Measurements from ENCODE around the gene CHN2.
A peak's percentile ranks its signal among the peaks of the same experiment; 100 is the strongest.
"Not testable (repeated sequence)": the region's sequence is repeated elsewhere in the genome, so short reads cannot be mapped to it uniquely, and the experiment has no call there.

The CHN2 gene

GRCh38 chr7:29511337-29511736 is 316.8 kb downstream of the CHN2 start:
- Histone ChIP-seq H3K36me3 (ENCODE audit: control insufficient read depth in 4 of 4, insufficient read depth in 4 of 4, low read length in 3 of 4) (peaks cover 0 to 12% (median 0%) of the 10 kb centered on the region in 4 experiments), H3K9me3 (ENCODE audit: control extremely low read depth in 1 of 5, control insufficient read depth in 4 of 5, insufficient read depth in 2 of 5, low read depth in 1 of 5, low read length in 4 of 5) (no peaks in the 10 kb centered on the region), H3K4me3 (ENCODE audit: control insufficient read depth in 1 of 7, extremely low read depth in 1 of 7, insufficient read depth in 4 of 7, low read depth in 2 of 7, low read length in 6 of 7) (no peak overlapping the region), H3K27me3 (replicated peaks in 2 of 5; ENCODE audit: control insufficient read depth in 4 of 5, insufficient read depth in 5 of 5, low read length in 4 of 5) (no peaks in the 10 kb centered on the region), H3K4me1 (ENCODE audit: control extremely low read depth in 1 of 4, control insufficient read depth in 4 of 4, insufficient read depth in 4 of 4, low read length in 3 of 4) (no peaks in the 10 kb centered on the region), H3K27ac (ENCODE audit: insufficient read depth in 1 of 2, low read depth in 1 of 2, low read length in 2 of 2, poor library complexity in 1 of 2, severe bottlenecking in 2 of 2) (no peak overlapping the region)
- WGBS (ENCODE audit: insufficient coverage), result no CpG with 5 or more reads among the region's 1 CpG
- ChIA-PET POLR2A (no interaction called here), CTCF (no interaction called here)
- DNase-seq, result peak in 2 of 3 donors; percentile 20 to 28

- no peak for DNase-seq
- Histone ChIP-seq H3K36me3 (ENCODE audit: control insufficient read depth in 4 of 4, insufficient read depth in 4 of 4, low read length in 3 of 4) (peaks cover 0 to 12% (median 0%) of the 10 kb centered on the region in 4 experiments), H3K4me3 (ENCODE audit: control insufficient read depth in 1 of 7, extremely low read depth in 1 of 7, insufficient read depth in 4 of 7, low read depth in 2 of 7, low read length in 6 of 7) (no peak overlapping the region), H3K9me3 (ENCODE audit: control extremely low read depth in 1 of 5, control insufficient read depth in 4 of 5, insufficient read depth in 2 of 5, low read depth in 1 of 5, low read length in 4 of 5) (no peaks in the 10 kb centered on the region), H3K27ac (ENCODE audit: insufficient read depth in 1 of 2, low read depth in 1 of 2, low read length in 2 of 2, poor library complexity in 1 of 2, severe bottlenecking in 2 of 2) (no peak overlapping the region), H3K27me3 (replicated peaks in 2 of 5; ENCODE audit: control insufficient read depth in 4 of 5, insufficient read depth in 5 of 5, low read length in 4 of 5) (no peaks in the 10 kb centered on the region), H3K4me1 (ENCODE audit: control extremely low read depth in 1 of 4, control insufficient read depth in 4 of 4, insufficient read depth in 4 of 4, low read length in 3 of 4) (no peaks in the 10 kb centered on the region)
- WGBS (ENCODE audit: insufficient coverage), result 95% methylated on average over 6 of the region's 8 CpGs
- CTCF ChIA-PET, result no interaction called here
- POLR2A ChIA-PET, result no interaction called here
Measured at GRCh38 chr7:29511851-29512250, 317.3 kb downstream of the CHN2 start.

GRCh38 chr7:29516491-29516890 is 321.9 kb downstream of the CHN2 start:
- DNase-seq, result no peak
- Histone ChIP-seq H3K9me3 (ENCODE audit: control extremely low read depth in 1 of 5, control insufficient read depth in 4 of 5, insufficient read depth in 2 of 5, low read depth in 1 of 5, low read length in 4 of 5) (peaks cover 0 to 2% (median 0%) of the 10 kb centered on the region in 5 experiments), H3K36me3 (ENCODE audit: control insufficient read depth in 4 of 4, insufficient read depth in 4 of 4, low read length in 3 of 4) (peaks cover 0 to 7% (median 0%) of the 10 kb centered on the region in 4 experiments), H3K4me3 (ENCODE audit: control insufficient read depth in 1 of 7, extremely low read depth in 1 of 7, insufficient read depth in 4 of 7, low read depth in 2 of 7, low read length in 6 of 7) (no peak overlapping the region), H3K27me3 (replicated peaks in 2 of 5; ENCODE audit: control insufficient read depth in 4 of 5, insufficient read depth in 5 of 5, low read length in 4 of 5) (peaks cover 0 to 1% (median 0%) of the 10 kb centered on the region in 5 experiments), H3K4me1 (ENCODE audit: control extremely low read depth in 1 of 4, control insufficient read depth in 4 of 4, insufficient read depth in 4 of 4, low read length in 3 of 4) (no peaks in the 10 kb centered on the region), H3K27ac (ENCODE audit: insufficient read depth in 1 of 2, low read depth in 1 of 2, low read length in 2 of 2, poor library complexity in 1 of 2, severe bottlenecking in 2 of 2) (no peak overlapping the region)
- 100% methylated on average over 1 of the region's 2 CpGs for WGBS (ENCODE audit: insufficient coverage)
- ChIA-PET CTCF (interaction anchor here (0.7 kb wide), 1 partner anchor 8 kb away, joined by 3 read pairs; no protein-coding TSS in a partner anchor), POLR2A (no interaction called here)

- POLR2A ChIA-PET, result no interaction called here
- peaks cover 0 to 12% (median 0%) of the 10 kb centered on the region in 5 experiments for H3K9me3 ChIP-seq (ENCODE audit: control extremely low read depth in 1 of 5, control insufficient read depth in 4 of 5, insufficient read depth in 2 of 5, low read depth in 1 of 5, low read length in 4 of 5)
- CTCF ChIA-PET, result no interaction called here
- H3K27me3 ChIP-seq (replicated peaks in 2 of 5; ENCODE audit: control insufficient read depth in 4 of 5, insufficient read depth in 5 of 5, low read length in 4 of 5), result peaks cover 0 to 1% (median 0%) of the 10 kb centered on the region in 5 experiments
- H3K27ac ChIP-seq (ENCODE audit: insufficient read depth in 1 of 2, low read depth in 1 of 2, low read length in 2 of 2, poor library complexity in 1 of 2, severe bottlenecking in 2 of 2), result no peak overlapping the region
- WGBS (ENCODE audit: insufficient coverage), result no CpG with 5 or more reads among the region's 1 CpG
- H3K36me3 ChIP-seq (ENCODE audit: control insufficient read depth in 4 of 4, insufficient read depth in 4 of 4, low read length in 3 of 4), result peaks cover 0 to 2% (median 0%) of the 10 kb centered on the region in 4 experiments
- no peaks in the 10 kb centered on the region for H3K4me1 ChIP-seq (ENCODE audit: control extremely low read depth in 1 of 4, control insufficient read depth in 4 of 4, insufficient read depth in 4 of 4, low read length in 3 of 4)
- no peak overlapping the region for H3K4me3 ChIP-seq (ENCODE audit: control insufficient read depth in 1 of 7, extremely low read depth in 1 of 7, insufficient read depth in 4 of 7, low read depth in 2 of 7, low read length in 6 of 7)
- DNase-seq, result no peak
Measured at GRCh38 chr7:29518616-29519015, 324.0 kb downstream of the CHN2 start.

GRCh38 chr7:29523728-29524127 is 329.2 kb downstream of the CHN2 start:
- Histone ChIP-seq H3K27me3 (replicated peaks in 2 of 5; ENCODE audit: control insufficient read depth in 4 of 5, insufficient read depth in 5 of 5, low read length in 4 of 5) (peaks cover 0 to 17% (median 2%) of the 10 kb centered on the region in 5 experiments), H3K4me3 (ENCODE audit: control insufficient read depth in 1 of 7, extremely low read depth in 1 of 7, insufficient read depth in 4 of 7, low read depth in 2 of 7, low read length in 6 of 7) (no peak overlapping the region), H3K9me3 (ENCODE audit: control extremely low read depth in 1 of 5, control insufficient read depth in 4 of 5, insufficient read depth in 2 of 5, low read depth in 1 of 5, low read length in 4 of 5) (peaks cover 0 to 12% (median 1%) of the 10 kb centered on the region in 5 experiments), H3K4me1 (ENCODE audit: control extremely low read depth in 1 of 4, control insufficient read depth in 4 of 4, insufficient read depth in 4 of 4, low read length in 3 of 4) (no peaks in the 10 kb centered on the region), H3K36me3 (ENCODE audit: control insufficient read depth in 4 of 4, insufficient read depth in 4 of 4, low read length in 3 of 4) (no peaks in the 10 kb centered on the region), H3K27ac (ENCODE audit: insufficient read depth in 1 of 2, low read depth in 1 of 2, low read length in 2 of 2, poor library complexity in 1 of 2, severe bottlenecking in 2 of 2) (no peak overlapping the region)
- POLR2A ChIA-PET, result no interaction called here
- WGBS (ENCODE audit: insufficient coverage), result no CpG with 5 or more reads among the region's 2 CpGs
- DNase-seq, result peak in 2 of 3 donors; percentile 6 to 15
- CTCF ChIA-PET, result no interaction called here

GRCh38 chr7:29527505-29528108 is 333.0 kb downstream of the CHN2 start:
- H3K36me3 ChIP-seq (ENCODE audit: control insufficient read depth in 4 of 4, insufficient read depth in 4 of 4, low read length in 3 of 4), result no peaks in the 10 kb centered on the region
- 100% methylated on average over 3 of the region's 4 CpGs for WGBS (ENCODE audit: insufficient coverage)
- DNase-seq, result no peak
- POLR2A ChIA-PET, result no interaction called here
- no peaks in the 10 kb centered on the region for H3K4me1 ChIP-seq (ENCODE audit: control extremely low read depth in 1 of 4, control insufficient read depth in 4 of 4, insufficient read depth in 4 of 4, low read length in 3 of 4)
- CTCF ChIA-PET, result no interaction called here
- H3K4me3 ChIP-seq (ENCODE audit: control insufficient read depth in 1 of 7, extremely low read depth in 1 of 7, insufficient read depth in 4 of 7, low read depth in 2 of 7, low read length in 6 of 7), result no peak overlapping the region
- H3K9me3 ChIP-seq (ENCODE audit: control extremely low read depth in 1 of 5, control insufficient read depth in 4 of 5, insufficient read depth in 2 of 5, low read depth in 1 of 5, low read length in 4 of 5), result peaks cover 0 to 6% (median 0%) of the 10 kb centered on the region in 5 experiments
- H3K27me3 ChIP-seq (replicated peaks in 2 of 5; ENCODE audit: control insufficient read depth in 4 of 5, insufficient read depth in 5 of 5, low read length in 4 of 5), result peaks cover 0 to 17% (median 2%) of the 10 kb centered on the region in 5 experiments
- no peak overlapping the region for H3K27ac ChIP-seq (ENCODE audit: insufficient read depth in 1 of 2, low read depth in 1 of 2, low read length in 2 of 2, poor library complexity in 1 of 2, severe bottlenecking in 2 of 2)

GRCh38 chr7:29528526-29528925 is 334.0 kb downstream of the CHN2 start:
- 91% methylated on average over 7 of the region's 7 CpGs for WGBS (ENCODE audit: insufficient coverage)
- not testable (repeated sequence) for H3K4me3 ChIP-seq (ENCODE audit: control insufficient read depth in 1 of 7, extremely low read depth in 1 of 7, insufficient read depth in 4 of 7, low read depth in 2 of 7, low read length in 6 of 7)

More at GRCh38 chr7:29528526-29528925, 334.0 kb downstream of the CHN2 start:
- H3K27me3 ChIP-seq (replicated peaks in 2 of 5; ENCODE audit: control insufficient read depth in 4 of 5, insufficient read depth in 5 of 5, low read length in 4 of 5), result peaks cover 0 to 17% (median 2%) of the 10 kb centered on the region in 5 experiments
- POLR2A ChIA-PET; H3K4me1 ChIP-seq (ENCODE audit: control extremely low read depth in 1 of 4, control insufficient read depth in 4 of 4, insufficient read depth in 4 of 4, low read length in 3 of 4); CTCF ChIA-PET; H3K27ac ChIP-seq (ENCODE audit: insufficient read depth in 1 of 2, low read depth in 1 of 2, low read length in 2 of 2, poor library complexity in 1 of 2, severe bottlenecking in 2 of 2); H3K9me3 ChIP-seq (ENCODE audit: control extremely low read depth in 1 of 5, control insufficient read depth in 4 of 5, insufficient read depth in 2 of 5, low read depth in 1 of 5, low read length in 4 of 5); H3K36me3 ChIP-seq (ENCODE audit: control insufficient read depth in 4 of 4, insufficient read depth in 4 of 4, low read length in 3 of 4); DNase-seq: not testable (repeated sequence)

Measured in common myeloid progenitor, CD34-positive (primary cell).